ENCODE data around the gene PFKFB1. TPM values are rescaled to one million over a fixed set of nuclear protein-coding genes. Genes with fewer than 3 reads are reported as not detected.

PFKFB1 gene
- total RNA-seq, 1 experiment from 2014 or later = 0.55 TPM

- Histone ChIP-seq H2AK5ac (ENCODE audit: insufficient read length, low read length) (no peak overlapping the region), H4K91ac (ENCODE audit: insufficient read length, low read depth, low read length) (no peak overlapping the region), H3K9ac (ENCODE audit: extremely low read depth, insufficient read length, low read length) (no peak overlapping the region), H3K27ac (ENCODE audit: insufficient read length, low read depth, low read length) (no peak overlapping the region), H3K23me2 (ENCODE audit: insufficient read length, low read depth, low read length, poor library complexity, severe bottlenecking) (no peaks in the 10 kb centered on the region), H4K8ac (replicated peaks; ENCODE audit: insufficient read length, low read depth, low read length) (no peak overlapping the region), H3K79me1 (ENCODE audit: insufficient read depth, low read depth, low read length, poor library complexity, severe bottlenecking) (no peaks in the 10 kb centered on the region), H3K4me2 (ENCODE audit: insufficient read depth, insufficient read length, low read length) (no peak overlapping the region), H2BK20ac (ENCODE audit: low read depth, low read length, poor library complexity, severe bottlenecking) (no peak overlapping the region), H4K20me1 (ENCODE audit: control insufficient read depth, insufficient read depth, insufficient read length) (no peaks in the 10 kb centered on the region), H3K18ac (ENCODE audit: insufficient read length, low read depth, low read length) (no peak overlapping the region), H3K14ac (ENCODE audit: insufficient read depth, low read length) (no peak overlapping the region), H2BK12ac (ENCODE audit: insufficient read length, low read depth, low read length) (no peak overlapping the region), H3K56ac (ENCODE audit: insufficient read length, low read depth, low read length) (no peak overlapping the region), H2BK15ac (ENCODE audit: low read depth, low read length) (no peak overlapping the region), H3K23ac (ENCODE audit: insufficient read length, low read depth, low read length) (no peak overlapping the region), H3T11ph (ENCODE audit: low read length) (no peak overlapping the region), H3K9me3 (ENCODE audit: control insufficient read depth, low read depth, low read length) (peaks cover 67% of the 10 kb centered on the region), H3K4ac (ENCODE audit: low read depth, low read length) (no peak overlapping the region), H3K27me3 (ENCODE audit: insufficient read depth, low read length) (no peaks in the 10 kb centered on the region), H3K79me2 (ENCODE audit: insufficient read depth, low read length) (no peaks in the 10 kb centered on the region), H2BK120ac (ENCODE audit: low read depth, low read length, poor library complexity, severe bottlenecking) (no peak overlapping the region), H2AFZ (ENCODE audit: low read length) (no peak overlapping the region), H2BK5ac (ENCODE audit: insufficient read length, low read length) (no peak overlapping the region), H3K4me1 (ENCODE audit: insufficient read depth, low read length) (no peaks in the 10 kb centered on the region), H4K5ac (ENCODE audit: insufficient read length, low read depth, low read length) (no peak overlapping the region)
- WGBS (ENCODE audit: extremely low coverage, insufficient read length, low lambda C conversion rate) = no CpG with 5 or more reads among the region's 3 CpGs
- Mint-ChIP-seq H3K4me3 (no peak overlapping the region), H3K27me3 (ENCODE audit: low read depth) (0 out of 2 replicates have a peak, but pooled peaks cover 3% of the 10 kb centered on the region), H3K9me3 (peaks cover 62 to 69% of the 10 kb centered on the region in 2 experiments), H3K27ac (no peak overlapping the region), H3K36me3 (ENCODE audit: insufficient read depth in 1 of 3, low read depth in 3 of 3) (peaks cover 37 to 62% (median 47%) of the 10 kb centered on the region in 3 experiments), H3K4me1 (no peaks in the 10 kb centered on the region)
- no peak for DNase-seq
- no peak for TF ChIP-seq CTCF (conservative IDR thresholded peaks at IDR 0.05)
These were observed 65.1 kb downstream of the PFKFB1 start for GRCh38 chrX:54928876-54929275.

Data from H9 (cell line).